Measurements from ENCODE around the gene STK38L.

Gene STK38L

GRCh38 chr12:27332714-27333402 is 88.8 kb downstream of the STK38L start, which contains the start of gene BMAL2:
BMAL2 (plus strand) TSS chr12:27332836; CDS start chr12:27333073, 237 bp downstream.
- no peaks in the 10 kb centered on the region for H3K36me3 ChIP-seq (ENCODE audit: control insufficient read depth, insufficient read depth, low read length)
- 0% methylated on average over 95 of the region's 96 CpGs for WGBS, 2 experiments
- peak within 1 kb of the TSS; percentile 63 for H3K4me3 ChIP-seq (ENCODE audit: insufficient read depth, low read depth, low read length)
- peaks cover 49% of the 10 kb centered on the region for H3K27me3 ChIP-seq (ENCODE audit: control insufficient read depth, insufficient read depth, low read length, poor library complexity, severe bottlenecking)
- H3K9me3 ChIP-seq (ENCODE audit: control insufficient read depth, low read length), result no peaks in the 10 kb centered on the region
- H3K4me1 ChIP-seq (ENCODE audit: control insufficient read depth, insufficient read depth, low read length), result peaks cover 4% of the 10 kb centered on the region
- no peak within 1 kb of the TSS for H3K27ac ChIP-seq (ENCODE audit: insufficient read depth, low read depth, low read length, poor library complexity, severe bottlenecking)

GRCh38 chr12:27333403-27334009 is 89.4 kb downstream of the STK38L start:
- H3K9me3 ChIP-seq (ENCODE audit: control insufficient read depth, low read length), result no peaks in the 10 kb centered on the region
- H3K4me3 ChIP-seq (ENCODE audit: insufficient read depth, low read depth, low read length), result peak overlapping the region; percentile 63
- WGBS, 2 experiments, result 1% methylated on average over 40 of the region's 40 CpGs
- peaks cover 49% of the 10 kb centered on the region for H3K27me3 ChIP-seq (ENCODE audit: control insufficient read depth, insufficient read depth, low read length, poor library complexity, severe bottlenecking)
- H3K4me1 ChIP-seq (ENCODE audit: control insufficient read depth, insufficient read depth, low read length), result peaks cover 4% of the 10 kb centered on the region
- H3K27ac ChIP-seq (ENCODE audit: insufficient read depth, low read depth, low read length, poor library complexity, severe bottlenecking), result no peak overlapping the region
- no peaks in the 10 kb centered on the region for H3K36me3 ChIP-seq (ENCODE audit: control insufficient read depth, insufficient read depth, low read length)

GRCh38 chr12:27334042-27334720 is 90.1 kb downstream of the STK38L start:
- H3K4me3 ChIP-seq (ENCODE audit: insufficient read depth, low read depth, low read length), result no peak overlapping the region
- WGBS, 2 experiments, result 30 to 49% methylated on average over 6 to 7 of the region's 7 CpGs
- H3K27ac ChIP-seq (ENCODE audit: insufficient read depth, low read depth, low read length, poor library complexity, severe bottlenecking), result no peak overlapping the region
- peaks cover 4% of the 10 kb centered on the region for H3K4me1 ChIP-seq (ENCODE audit: control insufficient read depth, insufficient read depth, low read length)
- no peaks in the 10 kb centered on the region for H3K36me3 ChIP-seq (ENCODE audit: control insufficient read depth, insufficient read depth, low read length)
- H3K9me3 ChIP-seq (ENCODE audit: control insufficient read depth, low read length), result no peaks in the 10 kb centered on the region
- H3K27me3 ChIP-seq (ENCODE audit: control insufficient read depth, insufficient read depth, low read length, poor library complexity, severe bottlenecking), result peaks cover 49% of the 10 kb centered on the region

GRCh38 chr12:27334721-27335082 is 90.6 kb downstream of the STK38L start:
- Histone ChIP-seq H3K4me3 (ENCODE audit: insufficient read depth, low read depth, low read length) (no peak overlapping the region), H3K27ac (ENCODE audit: insufficient read depth, low read depth, low read length, poor library complexity, severe bottlenecking) (no peak overlapping the region), H3K4me1 (ENCODE audit: control insufficient read depth, insufficient read depth, low read length) (peaks cover 4% of the 10 kb centered on the region), H3K36me3 (ENCODE audit: control insufficient read depth, insufficient read depth, low read length) (no peaks in the 10 kb centered on the region), H3K9me3 (ENCODE audit: control insufficient read depth, low read length) (no peaks in the 10 kb centered on the region), H3K27me3 (ENCODE audit: control insufficient read depth, insufficient read depth, low read length, poor library complexity, severe bottlenecking) (peaks cover 49% of the 10 kb centered on the region)
- 67 to 75% methylated on average over 4 of the region's 6 CpGs for WGBS, 2 experiments

- Histone ChIP-seq H3K4me1 (ENCODE audit: control insufficient read depth, insufficient read depth, low read length) (peaks cover 4% of the 10 kb centered on the region), H3K4me3 (ENCODE audit: insufficient read depth, low read depth, low read length) (no peak overlapping the region), H3K27me3 (ENCODE audit: control insufficient read depth, insufficient read depth, low read length, poor library complexity, severe bottlenecking) (peaks cover 47% of the 10 kb centered on the region), H3K36me3 (ENCODE audit: control insufficient read depth, insufficient read depth, low read length) (no peaks in the 10 kb centered on the region), H3K27ac (ENCODE audit: insufficient read depth, low read depth, low read length, poor library complexity, severe bottlenecking) (no peak overlapping the region), H3K9me3 (ENCODE audit: control insufficient read depth, low read length) (no peaks in the 10 kb centered on the region)
- 81 to 87% methylated on average over 5 of the region's 5 CpGs for WGBS, 2 experiments
These were observed 91.5 kb downstream of the STK38L start for GRCh38 chr12:27335364-27336281.

GRCh38 chr12:27336282-27336653 is 92.2 kb downstream of the STK38L start:
- 89 to 100% methylated on average over 1 to 2 of the region's 2 CpGs for WGBS, 2 experiments
- Histone ChIP-seq H3K36me3 (ENCODE audit: control insufficient read depth, insufficient read depth, low read length) (no peaks in the 10 kb centered on the region), H3K4me1 (ENCODE audit: control insufficient read depth, insufficient read depth, low read length) (peaks cover 4% of the 10 kb centered on the region), H3K27me3 (ENCODE audit: control insufficient read depth, insufficient read depth, low read length, poor library complexity, severe bottlenecking) (peaks cover 40% of the 10 kb centered on the region), H3K27ac (ENCODE audit: insufficient read depth, low read depth, low read length, poor library complexity, severe bottlenecking) (no peak overlapping the region), H3K4me3 (ENCODE audit: insufficient read depth, low read depth, low read length) (no peak overlapping the region), H3K9me3 (ENCODE audit: control insufficient read depth, low read length) (no peaks in the 10 kb centered on the region)

GRCh38 chr12:27337376-27337775 is 93.3 kb downstream of the STK38L start:
- no peaks in the 10 kb centered on the region for H3K36me3 ChIP-seq (ENCODE audit: control insufficient read depth, insufficient read depth, low read length)
- no peaks in the 10 kb centered on the region for H3K9me3 ChIP-seq (ENCODE audit: control insufficient read depth, low read length)
- no peak overlapping the region for H3K4me3 ChIP-seq (ENCODE audit: insufficient read depth, low read depth, low read length)
- H3K27ac ChIP-seq (ENCODE audit: insufficient read depth, low read depth, low read length, poor library complexity, severe bottlenecking), result no peak overlapping the region
- WGBS, 2 experiments, result 96 to 100% methylated on average over 1 of the region's 1 CpG
- H3K4me1 ChIP-seq (ENCODE audit: control insufficient read depth, insufficient read depth, low read length), result peaks cover 4% of the 10 kb centered on the region
- peaks cover 29% of the 10 kb centered on the region for H3K27me3 ChIP-seq (ENCODE audit: control insufficient read depth, insufficient read depth, low read length, poor library complexity, severe bottlenecking)

GRCh38 chr12:27338473-27338872 is 94.4 kb downstream of the STK38L start:
- 86 to 100% methylated on average over 1 of the region's 1 CpG for WGBS, 2 experiments
- no peaks in the 10 kb centered on the region for H3K36me3 ChIP-seq (ENCODE audit: control insufficient read depth, insufficient read depth, low read length)
- peaks cover 18% of the 10 kb centered on the region for H3K27me3 ChIP-seq (ENCODE audit: control insufficient read depth, insufficient read depth, low read length, poor library complexity, severe bottlenecking)
- H3K27ac ChIP-seq (ENCODE audit: insufficient read depth, low read depth, low read length, poor library complexity, severe bottlenecking), result no peak overlapping the region
- H3K4me3 ChIP-seq (ENCODE audit: insufficient read depth, low read depth, low read length), result no peak overlapping the region
- peaks cover 3% of the 10 kb centered on the region for H3K4me1 ChIP-seq (ENCODE audit: control insufficient read depth, insufficient read depth, low read length)
- no peaks in the 10 kb centered on the region for H3K9me3 ChIP-seq (ENCODE audit: control insufficient read depth, low read length)

GRCh38 chr12:27340971-27341370 is 96.9 kb downstream of the STK38L start:
- Histone ChIP-seq H3K27ac (ENCODE audit: insufficient read depth, low read depth, low read length, poor library complexity, severe bottlenecking) (no peak overlapping the region), H3K9me3 (ENCODE audit: control insufficient read depth, low read length) (no peaks in the 10 kb centered on the region), H3K27me3 (ENCODE audit: control insufficient read depth, insufficient read depth, low read length, poor library complexity, severe bottlenecking) (no peaks in the 10 kb centered on the region), H3K36me3 (ENCODE audit: control insufficient read depth, insufficient read depth, low read length) (no peaks in the 10 kb centered on the region), H3K4me3 (ENCODE audit: insufficient read depth, low read depth, low read length) (no peak overlapping the region), H3K4me1 (ENCODE audit: control insufficient read depth, insufficient read depth, low read length) (no peaks in the 10 kb centered on the region)
- WGBS, 2 experiments, result 96 to 100% methylated on average over 3 of the region's 3 CpGs

All from ectodermal cell (in vitro differentiated cells).